Activated T-helper 17 cell treated with anti-CD3 and anti-CD28 coated beads, Interleukin-2, amount 50 U/mL, for 72 hours (primary cell): Measurements from ENCODE around the gene MARCHF2. TPM values are rescaled to one million over a fixed set of nuclear protein-coding genes. Genes with fewer than 3 reads are reported as not detected.
"Not testable (repeated sequence)": the region's sequence is repeated elsewhere in the genome, so short reads cannot be mapped to it uniquely, and the experiment has no call there.

Experiments used
- ATAC-seq: fragments of 150-1000 bp; cut with Tn5 transposase; replicated peaks from 2 replicates; pipeline ENCODE4 v1.10.0; 2021; ENCODE audit warnings: mild to moderate bottlenecking, moderate library complexity
- H3K27ac Mint-ChIP-seq: one replicate; pipeline ENCODE4 v1.8.0; 2022; ENCODE audit warnings: mixed read lengths
- H3K27me3 Mint-ChIP-seq: one replicate; pipeline ENCODE4 v1.8.0; 2022; ENCODE audit warnings: mixed read lengths
- H3K36me3 Mint-ChIP-seq: one replicate; pipeline ENCODE4 v1.8.0; 2022; ENCODE audit warnings: low read depth, mild to moderate bottlenecking, mixed read lengths
- H3K4me1 Mint-ChIP-seq: one replicate; pipeline ENCODE4 v1.8.0; 2022; ENCODE audit warnings: mixed read lengths
- H3K4me3 Mint-ChIP-seq: one replicate; pipeline ENCODE4 v1.8.0; 2022; ENCODE audit warnings: mild to moderate bottlenecking, mixed read lengths
- H3K9me3 Mint-ChIP-seq: one replicate; pipeline ENCODE4 v1.8.0; 2022; ENCODE audit warnings: mixed read lengths
- total RNA-seq, 2 donors: library from RNA; stranded (reverse); gene quantifications; one replicate each; pipeline ENCODE4 v1.2.3, GENCODE V29; 2022

Gene MARCHF2
- total RNA-seq, 2 donors from 2014 or later, result 10.6 to 15.5 TPM

DNA sequence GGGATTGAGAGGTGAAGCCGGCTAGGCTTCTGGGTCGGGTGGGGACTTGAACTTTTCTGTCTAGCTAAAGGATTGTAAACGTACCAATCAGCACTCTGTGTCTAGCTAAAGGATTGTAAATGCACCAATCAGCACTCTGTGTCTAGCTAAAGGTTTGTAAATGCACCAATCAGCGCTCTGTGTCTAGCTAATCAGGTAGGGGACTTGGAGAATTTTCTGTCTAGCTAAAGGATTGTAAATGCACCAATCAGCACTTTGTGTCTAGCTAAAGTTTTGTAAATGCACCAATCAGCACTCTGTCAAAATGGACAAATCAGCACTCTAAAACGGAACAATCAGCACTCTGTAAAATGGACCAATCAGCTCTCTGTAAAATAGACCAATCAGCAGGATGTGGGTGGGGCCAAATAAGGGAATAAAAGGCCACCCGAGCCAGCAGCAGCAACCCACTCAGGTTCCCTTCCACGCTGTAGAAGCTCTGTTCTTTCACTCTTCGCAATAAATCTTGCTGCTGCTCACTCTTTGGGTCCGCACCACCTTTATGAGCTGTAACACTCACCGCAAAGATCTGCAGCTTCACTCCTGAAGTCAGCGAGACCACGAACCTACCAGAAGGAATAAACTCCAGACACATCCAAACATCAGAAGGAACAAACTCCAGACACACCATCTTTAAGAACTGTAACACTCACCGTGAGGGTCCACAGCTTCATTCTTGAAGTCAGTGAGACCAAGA lies 33.8 kb upstream of the MARCHF2 start:
- not testable (repeated sequence) for ATAC-seq, H3K9me3 Mint-ChIP-seq, H3K4me3 Mint-ChIP-seq, H3K4me1 Mint-ChIP-seq, H3K27ac Mint-ChIP-seq, H3K27me3 Mint-ChIP-seq, H3K36me3 Mint-ChIP-seq

DNA sequence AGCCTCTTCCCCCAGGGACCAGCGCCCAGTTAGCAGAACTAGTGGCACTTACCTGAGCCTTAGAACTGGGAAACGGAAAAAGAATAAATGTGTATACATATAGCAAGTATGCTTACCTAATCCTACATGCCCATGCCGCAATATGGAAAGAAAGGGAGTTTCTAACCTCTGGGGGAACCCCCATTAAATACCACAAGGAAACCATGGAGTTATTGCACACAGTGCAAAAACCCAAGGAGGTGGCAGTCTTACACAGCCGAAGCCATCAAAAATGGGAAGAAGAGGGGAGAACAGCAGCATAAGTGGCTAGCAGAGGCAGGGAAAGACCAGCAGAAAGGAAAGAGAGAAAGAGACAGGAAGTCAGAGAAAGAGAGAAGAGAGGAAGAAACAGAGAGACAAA lies 28.5 kb upstream of the MARCHF2 start:
- ATAC-seq, H3K9me3 Mint-ChIP-seq, H3K36me3 Mint-ChIP-seq, H3K4me1 Mint-ChIP-seq, H3K27me3 Mint-ChIP-seq: not testable (repeated sequence)
- peak overlapping the region; percentile 44 for H3K27ac Mint-ChIP-seq
- H3K4me3 Mint-ChIP-seq, result peak overlapping the region; percentile 43

DNA sequence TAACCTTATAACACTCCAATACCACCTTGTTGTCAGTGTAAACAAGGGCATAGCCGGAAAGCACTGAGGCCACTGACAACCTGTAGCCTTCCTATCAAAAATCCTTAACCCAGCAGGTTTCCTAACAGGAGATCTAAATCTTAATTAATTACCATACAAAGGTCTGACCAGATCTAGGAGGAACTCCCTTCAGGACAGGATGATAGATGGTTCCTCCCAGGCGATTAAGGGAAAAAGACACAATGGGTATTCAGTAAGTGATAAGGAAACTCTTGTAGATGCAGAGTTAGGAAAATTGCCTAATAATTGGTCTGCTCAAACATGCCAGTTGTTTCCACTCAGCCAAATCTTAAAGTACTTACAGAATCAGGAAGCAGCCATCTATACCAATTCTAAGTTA lies 28.0 kb upstream of the MARCHF2 start:
- H3K36me3 Mint-ChIP-seq, H3K9me3 Mint-ChIP-seq: not testable (repeated sequence)
- peak overlapping the region; percentile 44 for H3K27ac Mint-ChIP-seq

DNA sequence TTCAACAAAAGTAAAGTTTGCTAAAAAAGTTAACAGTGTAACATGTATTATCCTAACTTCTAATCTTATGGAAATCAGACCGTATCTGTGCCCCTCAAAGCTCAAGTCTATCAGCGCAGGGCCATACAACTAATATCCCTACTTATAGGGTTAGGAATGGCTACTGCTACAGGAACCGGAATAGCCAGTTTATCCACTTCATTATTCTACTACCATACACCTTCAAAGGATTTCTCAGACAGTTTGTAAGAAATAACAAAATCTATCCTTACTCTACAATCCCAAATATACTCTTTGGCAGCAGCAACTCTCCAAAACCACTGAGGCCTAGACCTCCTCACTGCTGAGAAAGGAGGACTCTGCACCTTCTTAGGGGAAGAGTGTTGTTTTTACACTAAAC lies 27.5 kb upstream of the MARCHF2 start:
- H3K27ac Mint-ChIP-seq, H3K4me1 Mint-ChIP-seq, H3K27me3 Mint-ChIP-seq, H3K4me3 Mint-ChIP-seq, ATAC-seq, H3K36me3 Mint-ChIP-seq, H3K9me3 Mint-ChIP-seq: not testable (repeated sequence)

More for the DNA sequence above, 28.0 kb upstream of the MARCHF2 start:
- not testable (repeated sequence) for H3K27me3 Mint-ChIP-seq, ATAC-seq, H3K4me1 Mint-ChIP-seq
- peak overlapping the region; percentile 43 for H3K4me3 Mint-ChIP-seq

DNA sequence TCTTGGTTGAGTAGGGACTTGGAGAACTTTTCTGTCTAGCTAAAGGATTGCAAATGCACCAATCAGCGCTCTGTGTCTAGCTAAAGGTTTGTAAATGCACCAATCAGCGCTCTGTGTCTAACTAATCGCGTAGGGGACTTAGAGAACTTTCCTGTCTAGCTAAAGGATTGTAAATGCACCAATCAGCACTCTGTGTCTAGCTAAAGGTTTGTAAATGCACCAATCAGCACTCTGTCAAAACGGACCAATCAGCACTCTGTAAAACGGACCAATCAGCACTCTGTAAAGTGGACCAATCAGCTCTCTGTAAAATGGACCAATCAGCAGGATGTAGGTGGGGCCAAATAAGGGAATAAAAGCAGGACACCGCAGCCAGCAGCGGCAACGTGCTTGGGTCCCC lies 26.7 kb upstream of the MARCHF2 start:
- H3K4me1 Mint-ChIP-seq, ATAC-seq, H3K36me3 Mint-ChIP-seq, H3K27me3 Mint-ChIP-seq, H3K9me3 Mint-ChIP-seq, H3K4me3 Mint-ChIP-seq, H3K27ac Mint-ChIP-seq: not testable (repeated sequence)

DNA sequence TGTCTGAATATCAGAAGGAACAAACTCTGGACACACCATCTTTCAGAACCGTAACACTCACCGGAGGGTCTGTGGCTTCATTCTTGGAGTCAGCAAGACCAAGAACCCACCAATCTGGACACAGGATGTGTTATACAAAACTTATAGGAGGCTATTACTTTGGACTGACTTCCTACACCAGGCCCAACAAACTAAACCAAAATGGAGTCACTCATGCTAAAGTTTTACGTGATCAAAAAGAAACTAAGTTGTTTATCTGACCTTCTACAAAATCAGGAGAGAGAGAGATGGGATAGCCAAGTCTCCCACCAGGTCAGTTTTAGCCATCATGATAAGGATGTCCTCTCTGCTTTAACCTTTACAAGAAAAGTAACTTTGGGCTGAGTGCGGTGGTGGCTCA lies 26.1 kb upstream of the MARCHF2 start:
- Mint-ChIP-seq H3K9me3 (no peaks in the 10 kb centered on the region), H3K27ac (no peak overlapping the region), H3K36me3 (no peaks in the 10 kb centered on the region), H3K27me3 (no peaks in the 10 kb centered on the region), H3K4me3 (no peak overlapping the region), H3K4me1 (peaks cover 11% of the 10 kb centered on the region)
- ATAC-seq, result no peak

DNA sequence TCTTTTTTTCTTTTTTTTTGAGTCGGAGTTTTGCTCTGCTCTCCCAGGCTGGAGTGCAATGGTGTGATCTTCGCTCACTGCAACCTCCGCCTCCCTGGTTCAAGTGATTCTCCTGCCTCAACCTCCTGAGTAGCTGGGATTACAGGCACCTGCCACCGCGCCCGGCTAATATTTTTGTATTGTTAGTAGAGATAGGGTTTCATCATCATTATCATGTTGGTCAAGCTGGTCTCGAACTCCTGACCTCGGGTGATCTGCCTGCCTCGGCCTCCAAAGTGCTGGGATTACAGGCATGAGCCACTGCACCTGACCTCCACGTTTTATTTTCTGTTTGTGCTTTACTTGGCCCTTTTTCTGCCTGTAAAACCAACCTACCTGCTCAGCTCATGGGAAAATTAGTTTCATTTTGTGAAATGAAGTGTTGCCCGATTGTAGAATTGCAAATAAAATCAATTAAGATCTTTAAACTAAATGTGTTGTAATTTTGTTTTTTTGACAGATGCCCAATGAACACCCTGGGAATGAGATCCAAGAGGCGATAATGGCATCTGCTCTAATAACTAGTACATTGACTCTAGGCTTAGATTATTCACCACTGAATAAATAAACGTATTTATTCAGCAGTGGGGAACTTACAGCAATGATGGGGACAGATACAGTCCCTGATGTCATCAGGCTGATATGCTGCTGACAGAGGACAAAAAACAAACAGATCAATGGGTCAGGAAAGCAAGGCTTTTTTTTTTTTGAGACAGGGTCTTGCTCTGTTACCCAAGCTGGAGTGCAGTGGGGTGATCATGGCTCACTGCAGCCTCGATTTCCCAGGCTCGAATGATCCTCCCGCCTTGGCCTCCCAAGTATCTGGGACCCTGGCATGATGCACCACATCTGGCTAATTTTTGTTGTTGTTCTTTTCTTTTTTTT lies 25.2 kb upstream of the MARCHF2 start:
- H3K4me3 Mint-ChIP-seq, result no peak overlapping the region
- H3K9me3 Mint-ChIP-seq, result no peaks in the 10 kb centered on the region
- peaks cover 2% of the 10 kb centered on the region for H3K36me3 Mint-ChIP-seq
- no peak for ATAC-seq
- H3K27me3 Mint-ChIP-seq, result no peaks in the 10 kb centered on the region
- peaks cover 16% of the 10 kb centered on the region for H3K4me1 Mint-ChIP-seq
- H3K27ac Mint-ChIP-seq, result no peak overlapping the region

DNA sequence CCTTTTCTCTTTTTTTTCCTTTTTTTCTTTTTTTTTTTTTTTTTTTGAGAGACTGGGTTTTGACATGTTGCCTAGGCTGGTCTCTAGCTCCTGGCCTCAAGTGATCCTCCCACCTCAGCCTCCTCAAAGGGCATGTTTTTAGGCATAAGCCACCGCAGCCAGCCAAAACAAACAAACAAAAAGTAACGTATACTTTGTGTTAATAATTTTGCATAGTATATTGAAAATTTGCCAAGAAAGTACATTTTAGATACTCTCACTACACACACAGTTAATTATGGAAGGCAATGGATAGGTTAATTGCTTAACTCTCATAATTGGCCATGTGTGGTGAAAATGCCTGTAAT lies 24.5 kb upstream of the MARCHF2 start:
- no peak for ATAC-seq
- H3K36me3 Mint-ChIP-seq, result peaks cover 8% of the 10 kb centered on the region
- H3K9me3 Mint-ChIP-seq, result no peaks in the 10 kb centered on the region
- no peak overlapping the region for H3K27ac Mint-ChIP-seq
- H3K27me3 Mint-ChIP-seq, result no peaks in the 10 kb centered on the region
- peaks cover 16% of the 10 kb centered on the region for H3K4me1 Mint-ChIP-seq
- no peak overlapping the region for H3K4me3 Mint-ChIP-seq

DNA sequence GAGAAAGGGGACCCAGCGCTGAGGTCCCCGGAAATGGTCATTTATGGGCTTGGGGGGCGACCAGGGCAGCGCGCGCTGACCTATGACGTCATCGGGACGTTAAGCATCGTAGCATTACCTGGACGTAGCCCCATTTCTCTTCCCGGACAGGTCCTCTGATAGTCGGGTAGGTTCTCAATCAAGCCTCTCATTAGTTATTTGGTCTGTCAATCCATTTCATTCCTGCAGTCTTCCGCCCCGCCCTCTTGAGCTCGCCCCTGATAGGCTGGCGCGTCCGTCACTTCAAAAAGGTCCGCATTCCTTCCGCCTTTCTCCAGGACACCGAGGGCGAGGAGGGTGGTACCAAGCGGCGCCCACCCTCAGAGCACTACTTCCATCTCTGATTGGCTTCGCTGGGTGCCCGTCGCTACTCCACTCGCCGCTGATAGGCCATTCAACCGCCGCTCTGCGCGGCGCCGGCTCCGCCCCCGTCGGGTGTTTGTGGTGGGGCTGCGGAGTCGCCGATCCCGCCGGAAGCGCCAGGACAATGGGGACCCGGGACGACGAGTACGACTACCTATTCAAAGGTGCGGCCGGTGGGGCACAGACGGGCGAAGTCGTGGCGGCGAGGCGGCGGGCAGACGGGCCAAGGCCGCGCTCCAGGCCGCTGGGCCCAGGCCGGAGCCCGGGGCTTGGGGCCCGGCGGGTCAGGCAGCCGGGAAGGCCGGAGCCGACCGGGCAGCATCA lies 23.1 kb upstream of the MARCHF2 start, which contains the start of gene RAB11B:
RAB11B (plus strand) TSS at position 470 of the 726 bp plus-strand sequence; CDS start at position 527, 57 bp downstream.
- Mint-ChIP-seq H3K9me3 (no peaks in the 10 kb centered on the region), H3K4me1 (peaks cover 8% of the 10 kb centered on the region), H3K27ac (peak within 1 kb of the TSS; percentile 80), H3K27me3 (no peaks in the 10 kb centered on the region), H3K36me3 (peaks cover 8% of the 10 kb centered on the region), H3K4me3 (peak within 1 kb of the TSS; percentile 86)
- ATAC-seq, result peak; percentile 92

DNA sequence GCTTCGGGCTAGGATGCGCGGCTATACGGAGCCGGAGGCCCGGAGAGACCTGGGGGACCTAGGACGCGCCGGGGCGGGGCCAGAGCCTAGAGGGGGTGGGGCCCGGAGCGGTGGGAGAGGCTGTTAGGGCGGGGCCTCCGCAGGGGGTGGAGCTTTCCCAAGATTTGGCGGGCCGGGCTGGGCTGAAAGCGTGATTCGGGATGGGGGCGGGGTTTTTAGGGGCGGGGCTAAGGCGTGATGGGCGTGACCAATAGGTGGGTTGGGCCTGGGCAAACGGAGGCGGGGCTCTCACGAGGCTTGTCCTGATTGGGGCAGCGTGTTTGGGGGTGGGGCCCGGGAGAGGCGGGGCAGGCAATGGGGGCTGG lies 22.5 kb upstream of the MARCHF2 start:
- peak overlapping the region; percentile 80 for H3K27ac Mint-ChIP-seq
- H3K27me3 Mint-ChIP-seq, result no peaks in the 10 kb centered on the region
- peak; percentile 62 for ATAC-seq
- peak overlapping the region; percentile 86 for H3K4me3 Mint-ChIP-seq
- peaks cover 8% of the 10 kb centered on the region for H3K36me3 Mint-ChIP-seq
- peaks cover 8% of the 10 kb centered on the region for H3K4me1 Mint-ChIP-seq
- no peaks in the 10 kb centered on the region for H3K9me3 Mint-ChIP-seq

DNA sequence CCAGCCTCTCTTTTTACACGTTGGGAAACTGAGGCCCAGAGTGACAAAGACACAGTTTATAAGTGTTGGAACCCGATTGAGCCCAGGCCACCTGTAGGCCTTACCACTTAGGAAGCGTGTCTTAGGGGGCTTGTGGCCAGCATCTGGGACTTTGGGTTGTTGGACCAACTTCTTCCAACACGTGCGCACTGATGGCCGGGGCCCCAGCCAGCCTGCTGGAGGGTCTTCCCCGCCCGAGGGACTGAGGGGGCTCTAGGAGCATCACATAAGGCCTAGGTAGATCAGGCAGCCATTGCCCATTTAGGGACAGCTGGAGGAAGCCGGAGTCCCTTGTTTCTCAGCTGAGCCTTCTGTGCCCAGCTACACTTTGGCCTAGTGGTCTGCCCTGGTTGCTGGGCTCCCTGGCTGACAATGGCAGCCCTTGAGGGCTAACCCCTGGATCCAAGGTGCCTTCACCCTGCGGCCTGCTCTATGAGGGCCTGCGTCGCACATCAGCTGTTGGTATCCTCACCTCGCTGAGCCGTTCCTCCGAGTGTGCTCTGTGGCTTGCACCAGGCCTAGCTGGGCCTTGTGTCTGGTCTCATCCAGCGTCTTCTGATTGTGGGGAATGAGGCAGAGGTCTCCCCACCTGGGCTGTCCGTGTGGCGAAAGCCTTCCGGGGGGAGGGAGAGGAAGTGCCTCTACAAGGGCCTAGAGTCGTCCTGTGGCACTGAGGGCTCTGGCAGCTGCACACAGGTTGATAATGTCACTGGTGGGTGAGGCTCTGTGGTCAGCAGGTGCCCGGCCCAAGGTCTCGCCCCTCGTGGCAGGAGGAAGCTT lies 21.7 kb upstream of the MARCHF2 start:
- no peaks in the 10 kb centered on the region for H3K27me3 Mint-ChIP-seq
- no peaks in the 10 kb centered on the region for H3K9me3 Mint-ChIP-seq
- ATAC-seq, result no peak
- H3K27ac Mint-ChIP-seq, result peak overlapping the region; percentile 80
- H3K4me3 Mint-ChIP-seq, result peak overlapping the region; percentile 86
- H3K4me1 Mint-ChIP-seq, result peaks cover 13% of the 10 kb centered on the region
- peaks cover 11% of the 10 kb centered on the region for H3K36me3 Mint-ChIP-seq

DNA sequence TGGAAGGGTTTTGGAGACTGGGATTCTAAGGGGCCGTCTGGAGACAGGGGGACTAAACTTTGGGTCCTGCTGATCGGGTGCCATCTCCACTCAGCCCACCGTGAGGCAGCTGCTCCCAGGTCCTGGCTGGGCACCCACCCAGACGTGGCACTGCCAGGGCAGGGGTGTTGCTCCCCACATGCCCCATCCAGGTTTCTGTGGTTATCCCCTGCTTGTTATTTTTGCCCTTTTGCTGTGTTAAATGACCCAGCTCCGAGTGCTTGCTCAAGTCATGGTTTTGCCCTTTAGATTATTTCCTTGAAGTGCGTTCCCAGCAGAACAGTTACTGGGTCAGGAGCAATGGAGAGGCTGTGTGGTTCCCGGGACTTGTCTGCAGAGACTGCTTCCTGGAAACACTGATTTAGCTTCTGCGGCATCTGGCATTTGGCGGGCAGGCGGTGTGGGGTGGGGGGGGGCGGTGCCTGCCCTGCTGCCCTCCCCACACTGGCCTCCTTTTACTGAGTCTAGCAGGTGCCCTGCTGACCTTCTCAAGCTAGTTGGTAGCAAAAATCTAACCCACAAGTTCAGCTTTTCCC lies 21.0 kb upstream of the MARCHF2 start:
- Mint-ChIP-seq H3K9me3 (no peaks in the 10 kb centered on the region), H3K27ac (peak overlapping the region; percentile 67), H3K36me3 (peaks cover 17% of the 10 kb centered on the region), H3K4me3 (peak overlapping the region; percentile 86), H3K4me1 (peaks cover 20% of the 10 kb centered on the region), H3K27me3 (no peaks in the 10 kb centered on the region)
- no peak for ATAC-seq

DNA sequence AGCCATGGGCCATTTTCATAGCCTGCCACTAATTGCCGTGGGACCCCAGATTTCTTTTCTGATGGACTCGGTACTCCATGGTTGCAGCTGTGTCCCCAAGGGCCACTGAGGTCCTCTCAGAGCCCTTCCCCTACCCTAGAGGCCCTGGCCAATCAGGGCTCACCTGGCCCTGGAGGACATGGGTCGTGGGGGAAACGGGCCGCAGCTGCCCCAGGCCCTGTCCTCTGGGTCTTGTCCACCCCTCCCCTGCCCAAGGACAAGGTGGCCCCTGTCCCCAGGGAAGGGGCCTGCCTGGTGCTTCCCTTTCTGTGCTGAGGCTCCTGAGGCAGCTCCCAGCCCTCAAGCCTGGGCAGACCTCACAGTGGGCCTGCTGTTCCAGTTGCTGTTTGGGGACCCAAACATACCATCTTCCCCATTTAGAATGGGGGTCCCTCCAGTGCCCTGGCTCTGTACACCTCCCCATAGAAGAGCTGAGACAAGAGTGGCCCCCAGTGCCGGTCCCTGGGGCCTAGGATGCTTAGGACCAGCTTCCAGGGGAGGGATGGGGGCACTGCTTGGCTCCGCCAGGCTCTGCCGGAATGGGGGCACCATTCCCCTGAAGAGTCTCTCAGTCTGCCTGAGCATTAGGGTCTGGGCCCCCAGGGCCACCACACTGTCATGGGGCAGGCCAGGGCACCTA lies 19.8 kb upstream of the MARCHF2 start:
- no peak for ATAC-seq
- Mint-ChIP-seq H3K27me3 (no peaks in the 10 kb centered on the region), H3K9me3 (no peaks in the 10 kb centered on the region), H3K4me3 (peak overlapping the region; percentile 19), H3K36me3 (peaks cover 17% of the 10 kb centered on the region), H3K4me1 (peaks cover 24% of the 10 kb centered on the region), H3K27ac (peak overlapping the region; percentile 20)
